RWPE1 (cell line): ENCODE measurements around the gene CEP83.

Experiments used
- CTCF ChIA-PET: fragments of 350-600 bp; sonication (Branson Sonifier 250); formaldehyde crosslinking; extraction: SDS; loops from one replicate; lab custom pipeline; 2021; lab: Yijun Ruan, JAX
- POLR2A ChIA-PET: fragments of 400-600 bp; formaldehyde crosslinking; extraction: SDS; loops from one replicate; lab custom pipeline; 2020; ENCODE audit warnings: antibody characterized with exemption; ENCODE audit not compliant: low non-redundant PET; lab: Yijun Ruan, JAX
- DNase-seq: peaks from one replicate; pipeline ENCODE4 v3.0.0; 2012; ENCODE audit warnings: low spot score
- H3K27ac ChIP-seq: fragments of 450-650 bp; 2 replicates; pipeline ENCODE4 v1.5.1; 2017
- CTCF ChIP-seq: fragments of 450-650 bp; conservative IDR thresholded peaks from 2 replicates; pipeline ENCODE4 v1.5.1; 2017; ENCODE audit warnings: low read depth, mild to moderate bottlenecking

CEP83 gene

GRCh38 chr12:94498698-94499097, 39.0 kb upstream of the CEP83 start:
- CTCF ChIA-PET = no interaction called here
- DNase-seq = no peak
- no peak overlapping the region for H3K27ac ChIP-seq
- TF ChIP-seq CTCF = no peak
- POLR2A ChIA-PET = no interaction called here

- no peak for TF ChIP-seq CTCF
Measured at GRCh38 chr12:94498073-94498472, 38.4 kb upstream of the CEP83 start.

GRCh38 chr12:94495445-94496115, 35.9 kb upstream of the CEP83 start:
- POLR2A ChIA-PET = no interaction called here
- CTCF ChIA-PET = no interaction called here
- DNase-seq = no peak
- no peak overlapping the region for H3K27ac ChIP-seq
- TF ChIP-seq CTCF = no peak

More at GRCh38 chr12:94498073-94498472, 38.4 kb upstream of the CEP83 start:
- ChIA-PET POLR2A (no interaction called here), CTCF (interaction anchor here (0.5 kb wide), 1 partner anchor 756 kb away, joined by 3 read pairs; no protein-coding TSS in a partner anchor)
- no peak overlapping the region for H3K27ac ChIP-seq
- DNase-seq = no peak

DNA sequence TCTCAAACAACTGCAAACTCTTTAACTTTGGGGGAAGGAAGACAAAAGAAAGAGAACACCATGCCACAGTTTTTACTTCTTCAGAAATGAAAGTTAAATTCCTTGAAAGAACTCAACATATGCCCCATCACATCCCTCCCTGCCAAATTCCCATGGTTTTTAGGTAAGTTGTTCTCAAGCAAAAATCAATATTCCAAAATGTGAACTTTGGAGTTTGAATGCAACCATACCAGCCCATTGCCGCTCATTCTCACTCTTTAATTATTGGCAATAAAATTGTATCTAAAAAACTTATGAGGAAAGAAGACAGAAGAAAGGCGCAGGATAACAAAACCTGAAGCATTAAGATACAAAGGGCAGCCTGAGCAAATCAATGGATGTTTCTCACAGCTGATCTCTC, 31.8 kb upstream of the CEP83 start:
- no peak for DNase-seq
- ChIA-PET POLR2A (no interaction called here), CTCF (no interaction called here)
- no peak for TF ChIP-seq CTCF
- no peak overlapping the region for H3K27ac ChIP-seq

DNA sequence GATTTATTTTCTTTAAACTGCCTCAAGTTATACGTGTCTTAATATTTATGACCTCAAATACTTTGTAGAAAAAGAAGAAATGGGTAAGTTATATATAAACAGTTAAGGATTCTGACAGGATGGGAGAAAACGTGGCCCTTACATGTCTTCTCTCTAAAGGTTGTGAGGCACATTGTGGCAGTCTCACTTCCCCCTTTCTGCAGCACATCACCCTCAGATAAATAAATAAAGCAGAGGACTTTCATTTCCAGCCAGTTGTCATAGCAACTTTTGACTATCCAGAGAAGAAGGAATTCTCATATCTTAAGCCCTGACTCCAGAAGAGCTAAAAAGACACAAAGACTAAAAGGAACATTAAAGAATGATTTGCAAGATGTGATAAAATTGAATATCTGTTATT, 28.8 kb upstream of the CEP83 start:
- ChIA-PET CTCF (no interaction called here), POLR2A (no interaction called here)
- TF ChIP-seq CTCF = no peak
- no peak overlapping the region for H3K27ac ChIP-seq
- no peak for DNase-seq

DNA sequence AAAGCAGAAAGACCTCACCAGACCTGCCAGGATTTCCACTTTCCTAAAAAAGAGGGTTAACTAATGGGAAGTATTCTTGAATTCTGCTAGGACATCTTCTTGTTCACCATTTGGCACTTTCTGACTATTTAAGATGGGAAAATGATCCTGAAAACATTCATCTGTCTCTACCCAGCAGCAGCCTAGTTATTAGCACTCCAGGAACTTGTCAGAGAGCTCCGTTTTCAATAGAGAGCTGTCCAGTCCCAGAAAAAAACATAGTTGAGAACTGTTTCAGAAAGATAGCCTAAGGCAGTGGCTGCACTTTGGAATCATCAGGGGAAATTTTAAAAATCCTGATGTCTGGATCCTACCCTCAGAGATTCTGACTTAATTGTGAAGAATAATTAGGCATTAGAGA, 22.1 kb upstream of the CEP83 start:
- DNase-seq = no peak
- CTCF ChIA-PET = interaction anchor here (0.8 kb wide), 1 partner anchor 257 kb away, joined by 3 read pairs; no protein-coding TSS in a partner anchor
- POLR2A ChIA-PET = no interaction called here
- H3K27ac ChIP-seq = no peak overlapping the region
- no peak for TF ChIP-seq CTCF
